ENCODE measurements around the gene SDHAF3.
"Not testable (repeated sequence)": the region's sequence is repeated elsewhere in the genome, so short reads cannot be mapped to it uniquely, and the experiment has no call there.

SDHAF3 gene

DNA sequence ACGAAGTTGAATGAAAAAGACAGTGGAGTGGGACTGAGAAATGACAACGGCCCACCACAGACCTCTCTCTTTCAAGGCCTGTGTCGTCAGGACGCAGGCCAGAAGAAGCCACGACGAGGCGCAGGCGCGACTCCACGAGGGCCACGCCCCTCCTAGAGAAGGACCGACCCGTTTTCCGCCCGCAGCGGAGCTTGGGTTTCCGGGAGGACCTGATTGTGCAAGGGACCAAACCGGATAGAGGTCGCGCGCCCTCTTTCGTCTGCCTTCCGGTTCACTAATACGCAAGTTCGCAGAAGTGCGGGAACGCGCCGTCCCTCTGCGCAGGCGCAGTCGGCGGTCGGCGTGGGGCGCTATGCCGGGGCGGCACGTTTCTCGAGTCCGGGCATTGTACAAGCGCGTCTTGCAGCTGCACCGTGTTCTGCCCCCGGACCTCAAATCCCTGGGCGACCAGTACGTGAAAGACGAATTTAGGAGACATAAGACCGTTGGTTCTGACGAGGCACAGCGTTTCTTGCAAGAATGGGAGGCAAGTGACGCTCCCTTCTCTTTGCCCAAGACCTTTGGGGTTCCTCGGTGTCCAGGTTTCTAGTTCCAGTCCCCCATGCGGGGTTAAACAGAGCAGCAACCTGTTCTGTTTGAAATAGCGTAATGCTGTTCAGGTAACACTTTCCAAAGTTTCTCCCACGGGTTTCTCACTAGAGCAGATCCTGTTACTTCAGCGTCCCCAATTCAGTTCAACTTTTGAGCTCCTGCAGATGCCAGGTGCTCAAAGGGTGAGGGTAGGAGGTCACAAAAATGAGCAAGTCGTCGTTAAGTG is at the start of gene SDHAF3:
Gene SDHAF3 (plus strand): TSS at position 327 of the 817 bp plus-strand sequence. CDS start 26 bp downstream, at position 353.
- DNase-seq, result peak; percentile 98

DNA sequence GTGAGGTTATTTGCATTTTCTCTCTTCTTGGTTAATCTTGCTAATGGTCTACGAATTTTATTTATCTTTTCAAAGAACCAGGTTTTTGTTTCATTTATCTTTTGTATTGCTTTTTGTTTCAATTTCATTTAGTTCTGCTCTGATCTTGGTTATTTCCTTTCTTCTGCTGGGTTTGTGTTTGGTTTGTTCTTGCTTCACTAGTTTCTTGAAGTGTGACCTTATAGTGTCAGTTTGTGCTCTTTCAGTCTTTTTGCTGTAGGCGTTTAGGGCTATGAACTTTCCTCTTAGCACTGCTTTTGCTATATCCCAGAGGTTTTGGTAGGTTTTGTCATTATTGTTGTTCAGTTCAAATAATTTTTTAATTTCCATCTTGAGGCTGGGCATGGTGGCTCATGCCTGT is 45.5 kb upstream of the SDHAF3 start:
- not testable (repeated sequence) for DNase-seq

DNA sequence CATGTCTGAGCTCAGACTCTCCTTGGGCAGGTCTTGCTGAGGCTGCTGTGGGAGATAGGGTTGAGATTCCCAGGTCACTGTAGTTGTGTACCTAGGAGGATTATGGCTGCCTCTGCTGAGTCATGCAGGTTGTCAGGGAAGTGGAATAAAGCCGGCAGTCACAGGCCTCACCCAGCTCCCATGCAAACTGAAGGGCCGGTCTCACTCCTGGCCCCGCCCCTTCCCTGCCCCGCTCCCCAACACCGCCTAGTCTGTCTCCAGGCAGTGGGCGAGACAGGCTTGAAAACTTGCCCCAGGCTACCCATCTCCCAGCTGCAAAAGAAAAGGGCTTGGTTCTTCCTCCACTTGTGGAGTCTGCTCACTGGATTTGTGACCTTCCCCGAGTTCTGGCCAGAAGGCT is 41.6 kb upstream of the SDHAF3 start:
- DNase-seq, result no peak

DNA sequence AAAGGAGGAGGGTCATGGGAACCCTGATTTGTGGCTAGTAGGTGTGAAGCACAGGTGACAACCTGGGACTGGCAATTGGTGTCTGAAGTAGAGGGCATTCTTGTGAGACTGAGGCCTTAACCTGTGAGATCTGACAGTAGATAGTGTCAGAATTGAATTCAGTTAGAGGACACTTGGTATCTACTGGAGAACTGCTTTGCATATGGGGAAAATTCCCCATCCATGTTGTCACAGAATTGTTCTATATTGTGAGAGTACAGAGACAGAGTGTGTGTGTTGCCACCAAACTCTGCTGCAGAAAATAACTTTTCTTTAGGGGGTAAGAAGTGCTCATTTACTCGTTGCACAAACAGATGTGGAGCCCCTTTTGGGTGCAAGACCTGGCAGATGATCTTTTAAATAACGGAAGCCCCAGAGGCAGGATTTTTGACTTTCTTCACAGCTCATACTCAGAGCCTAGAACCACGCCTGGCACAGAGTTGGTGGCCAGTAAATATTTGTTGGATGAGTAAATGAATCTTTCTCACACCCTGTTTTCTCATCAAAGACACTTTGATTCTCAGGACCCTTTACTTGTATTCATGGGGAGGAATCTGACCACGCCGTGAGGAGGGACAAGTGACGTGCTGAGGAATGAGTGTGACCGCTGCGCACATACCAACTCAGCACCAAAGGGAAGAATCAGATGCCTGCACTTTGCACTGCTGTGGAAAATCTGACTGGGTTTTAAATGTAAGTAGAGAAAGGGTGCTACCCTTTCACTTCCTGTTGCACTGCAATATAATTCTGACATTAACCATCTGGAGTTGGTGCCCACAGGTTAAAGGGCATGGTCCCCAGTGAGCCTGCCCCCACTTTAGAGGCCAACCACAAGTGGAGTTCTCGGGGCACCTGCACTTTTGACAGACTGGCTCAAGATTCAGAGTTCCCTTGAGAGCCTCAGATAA is 39.2 kb upstream of the SDHAF3 start:
- DNase-seq, result no peak

DNA sequence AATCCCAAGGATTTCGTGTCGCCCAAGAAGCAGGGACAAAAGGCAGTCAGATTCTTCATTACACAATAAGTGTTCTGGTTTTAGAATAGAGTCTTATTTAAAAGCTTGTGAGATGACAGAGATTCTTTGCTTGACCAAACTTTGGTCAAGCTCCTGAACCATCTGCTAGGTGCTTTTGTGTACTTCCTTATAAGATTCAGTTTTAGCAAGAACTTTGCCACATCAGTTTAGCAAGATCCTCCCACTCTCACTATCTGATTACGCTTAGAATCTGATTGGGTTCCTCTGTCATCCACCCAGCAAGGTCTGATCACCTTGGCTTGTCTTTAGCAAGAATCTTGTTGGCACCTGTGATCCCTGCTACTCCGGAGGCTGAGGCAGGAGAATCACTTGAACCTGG is 38.2 kb upstream of the SDHAF3 start:
- DNase-seq, result no peak

DNA sequence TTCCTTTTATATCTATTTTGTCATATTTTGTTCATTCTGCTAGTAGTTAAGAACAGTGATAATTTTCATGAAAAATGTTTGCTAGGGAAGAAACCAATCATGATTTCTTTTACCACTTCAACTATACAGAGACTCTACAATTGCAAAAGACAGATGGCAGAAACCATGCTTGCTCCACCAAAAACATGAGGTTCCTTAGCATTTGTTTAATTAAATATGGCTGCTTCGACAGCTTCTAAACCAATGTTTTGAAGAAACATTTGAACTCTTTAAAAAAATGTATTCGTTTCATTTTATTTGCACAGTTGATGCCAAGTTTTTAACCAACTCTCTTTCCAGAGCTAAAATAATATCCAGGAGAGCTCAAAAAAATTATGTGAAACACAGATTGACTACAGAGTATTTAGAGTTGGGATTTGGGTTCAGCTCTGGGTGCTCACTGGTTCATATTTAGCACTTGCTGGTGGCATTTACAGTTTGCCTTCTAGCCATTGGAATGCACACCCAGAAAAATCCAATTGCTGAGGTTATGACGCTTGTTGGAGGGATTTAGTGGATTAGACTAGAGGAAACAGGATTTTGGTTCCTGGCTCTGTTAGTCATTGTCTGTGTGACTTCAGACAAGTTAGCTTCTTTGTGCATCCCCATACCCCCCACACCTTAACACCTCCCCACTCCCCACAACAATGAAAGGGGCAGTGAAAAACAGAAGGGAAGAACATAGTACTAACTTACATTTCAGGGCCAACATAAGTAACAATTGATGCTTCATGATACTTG is 35.8 kb upstream of the SDHAF3 start:
- DNase-seq, result no peak

DNA sequence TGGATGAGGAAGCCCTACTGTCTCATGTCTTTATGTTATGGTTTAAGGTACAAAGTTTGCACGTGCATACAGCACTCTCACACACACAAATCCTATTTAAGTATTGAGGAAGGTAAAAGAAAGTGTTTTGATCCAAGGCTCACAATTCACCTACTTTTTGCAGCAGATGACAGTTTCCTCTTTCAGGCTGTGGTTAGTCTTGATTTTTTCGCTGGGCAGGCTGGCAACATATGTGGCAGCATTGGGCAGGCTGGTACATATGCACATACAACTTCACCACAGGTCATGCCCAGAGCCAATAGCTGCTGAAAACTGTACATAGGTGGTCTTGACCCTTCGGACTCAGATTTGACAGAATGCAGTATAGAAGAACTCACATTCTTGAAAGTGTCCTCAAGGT is 29.1 kb upstream of the SDHAF3 start:
- no peak for DNase-seq

DNA sequence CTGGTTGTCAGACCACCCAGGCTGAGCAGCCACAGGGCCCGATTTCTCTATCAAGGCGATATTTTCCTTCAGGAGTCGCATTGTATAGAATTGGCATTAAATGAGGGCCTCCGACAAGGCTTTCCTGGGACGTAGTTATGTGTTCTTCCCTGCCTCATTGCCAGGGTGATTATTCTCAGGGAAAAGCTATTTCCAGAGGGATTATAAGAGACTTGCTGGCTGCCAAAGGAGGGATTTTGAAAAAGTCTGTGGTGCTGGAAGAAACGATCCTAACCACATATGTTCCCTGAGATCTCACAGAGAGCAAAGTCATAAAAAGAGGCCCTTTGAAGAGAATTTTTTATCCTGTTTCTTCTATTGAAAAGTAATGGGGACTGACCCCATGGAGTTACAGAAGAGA is 27.7 kb upstream of the SDHAF3 start:
- DNase-seq, result no peak

DNA sequence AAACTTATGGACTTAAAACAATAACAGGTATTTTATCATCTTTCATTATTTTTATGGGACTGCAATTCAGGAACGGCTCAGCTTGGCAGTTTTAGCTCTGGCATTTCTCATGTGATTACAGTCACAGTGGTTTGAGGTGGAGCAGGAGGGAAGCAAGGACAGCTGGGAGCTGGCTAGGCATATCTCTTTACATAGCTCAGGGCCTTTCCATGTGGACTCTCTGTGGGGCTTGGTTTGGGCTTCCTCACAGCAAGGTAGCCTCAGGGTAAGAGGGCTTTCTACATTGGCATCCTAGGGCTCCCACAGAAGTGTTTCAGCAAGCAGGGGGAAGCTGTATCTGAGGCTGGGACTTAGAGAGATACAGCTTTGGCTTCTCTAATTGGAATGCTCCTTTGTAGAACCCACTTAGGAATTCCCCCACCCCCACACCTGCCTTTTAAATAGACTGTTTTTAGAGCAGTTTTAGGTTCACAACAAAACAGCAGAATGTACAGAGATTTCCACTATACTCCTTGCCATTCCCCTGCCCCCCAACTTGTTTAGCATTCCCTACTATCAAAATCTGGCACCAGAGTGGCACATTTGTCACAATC is 26.6 kb upstream of the SDHAF3 start:
- DNase-seq, result no peak

DNA sequence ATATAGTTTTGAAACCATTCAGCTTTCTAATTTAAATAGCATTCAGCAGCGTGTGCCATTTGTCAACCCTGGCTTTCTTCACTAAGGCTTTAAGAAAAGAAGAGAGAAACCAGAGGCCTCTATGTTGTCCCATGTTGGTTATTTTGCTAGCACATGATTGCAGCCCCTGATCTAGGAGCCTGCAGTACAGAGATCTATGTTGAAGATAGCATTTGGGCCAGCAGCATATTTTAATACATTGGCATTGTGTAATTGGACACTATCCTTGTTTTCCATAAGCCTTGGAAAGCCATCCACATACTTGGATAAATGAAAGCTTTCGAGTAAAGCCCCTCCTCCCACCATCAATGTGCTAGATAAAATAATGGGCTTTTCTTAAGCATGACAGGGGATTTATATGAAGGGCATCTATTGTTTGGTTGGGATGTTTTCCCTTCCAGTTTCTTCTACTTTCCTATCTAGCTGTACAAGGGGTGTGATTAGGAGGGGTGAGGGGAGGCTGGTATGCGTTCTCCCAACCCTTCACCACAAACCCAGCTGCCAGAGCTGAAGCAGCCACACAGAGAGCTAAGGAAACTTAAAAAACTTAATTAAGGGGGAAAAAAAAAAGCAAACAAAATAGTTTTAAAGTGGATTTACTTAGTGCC is 23.1 kb upstream of the SDHAF3 start:
- no peak for DNase-seq

DNA sequence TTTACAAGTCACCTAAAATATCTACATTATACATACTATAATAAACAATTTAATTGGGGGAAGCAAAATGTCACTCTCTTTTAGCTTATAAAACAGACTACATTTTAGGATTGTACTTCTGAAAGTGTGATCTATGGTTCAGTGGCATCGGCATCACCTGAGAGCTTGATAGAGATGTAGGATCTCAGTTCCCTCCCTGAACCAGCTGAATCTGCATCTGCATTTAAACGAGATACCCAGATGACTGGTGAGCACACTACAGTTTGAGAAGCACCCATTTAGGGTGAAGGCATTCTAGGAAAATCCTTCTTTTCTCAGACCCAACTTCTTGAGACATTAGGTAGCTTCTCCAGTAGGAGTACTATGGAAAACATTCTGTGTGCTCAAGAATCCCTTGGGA is 21.5 kb upstream of the SDHAF3 start:
- no peak for DNase-seq

DNA sequence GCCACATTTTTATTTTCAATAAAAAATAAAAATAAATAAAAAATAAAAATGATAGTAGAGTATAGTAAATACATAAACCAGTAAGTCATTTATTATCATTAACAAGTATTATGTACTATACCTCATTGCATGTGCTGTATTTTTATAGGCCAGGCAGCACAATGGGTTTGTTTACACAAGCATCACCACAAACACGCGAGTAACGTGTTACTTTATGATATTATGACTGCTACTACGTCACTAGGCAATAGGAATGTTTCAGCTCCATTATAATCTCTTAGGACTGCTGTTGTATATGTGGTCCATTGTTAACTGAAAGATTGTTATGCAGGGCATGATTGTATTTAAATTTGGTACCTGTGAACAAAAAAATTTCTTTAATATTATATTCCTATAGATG is 20.8 kb upstream of the SDHAF3 start:
- DNase-seq, result no peak

DNA sequence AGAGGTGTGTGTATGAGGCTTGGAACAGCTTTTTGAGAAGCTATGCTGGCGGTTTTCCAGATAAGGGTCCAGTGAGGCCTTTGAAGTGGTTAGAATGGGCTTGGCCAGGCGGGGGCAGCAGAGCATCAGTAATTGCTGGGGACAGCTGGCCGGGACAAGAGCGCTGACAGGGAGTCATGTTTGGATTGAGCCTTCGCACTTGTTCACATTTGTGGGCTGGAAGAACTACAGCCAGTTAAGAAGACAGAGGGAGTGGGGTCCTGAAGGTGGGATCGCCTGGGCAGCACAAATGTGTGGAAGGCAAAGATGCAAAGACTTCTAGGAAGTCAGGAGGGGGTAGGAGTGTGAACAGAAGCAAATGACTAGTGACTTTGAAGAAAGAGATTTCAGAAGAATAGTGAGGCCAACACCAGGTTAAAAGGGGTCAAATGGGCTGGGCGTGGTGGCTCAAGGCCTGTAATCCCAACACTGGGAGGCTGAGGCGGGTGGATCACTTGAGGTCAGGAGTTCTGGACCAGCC is 12.7 kb upstream of the SDHAF3 start:
- peak; percentile 85 for DNase-seq

DNA sequence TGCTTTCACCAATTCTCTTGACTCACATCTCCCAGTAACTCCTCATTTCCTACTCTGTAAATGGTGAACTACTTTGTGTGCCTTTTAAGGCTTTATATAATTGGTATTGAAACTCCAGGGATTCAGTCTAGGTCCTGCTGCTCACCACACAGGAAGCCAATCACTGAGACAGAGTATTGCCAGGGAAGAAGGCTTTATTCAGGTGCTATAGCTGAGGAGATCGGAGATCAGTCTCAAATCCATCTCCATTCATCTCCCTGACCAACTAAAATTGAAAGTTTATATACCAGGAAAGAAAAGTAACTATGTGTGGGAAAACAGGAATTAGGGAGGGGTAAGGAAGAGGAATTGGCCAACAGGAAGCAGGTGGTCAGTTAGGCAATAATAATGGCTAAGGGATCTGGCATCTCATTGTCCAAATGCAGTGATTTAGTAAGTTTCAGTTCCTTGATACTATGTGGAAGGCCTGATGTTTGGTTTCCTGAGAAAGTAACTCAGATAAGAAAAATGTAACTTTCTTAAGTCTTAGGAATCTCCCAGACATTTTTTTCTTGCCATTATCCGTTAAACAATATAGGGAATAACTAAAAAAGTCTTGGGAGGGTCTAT is 10.2 kb upstream of the SDHAF3 start:
- DNase-seq, result no peak

DNA sequence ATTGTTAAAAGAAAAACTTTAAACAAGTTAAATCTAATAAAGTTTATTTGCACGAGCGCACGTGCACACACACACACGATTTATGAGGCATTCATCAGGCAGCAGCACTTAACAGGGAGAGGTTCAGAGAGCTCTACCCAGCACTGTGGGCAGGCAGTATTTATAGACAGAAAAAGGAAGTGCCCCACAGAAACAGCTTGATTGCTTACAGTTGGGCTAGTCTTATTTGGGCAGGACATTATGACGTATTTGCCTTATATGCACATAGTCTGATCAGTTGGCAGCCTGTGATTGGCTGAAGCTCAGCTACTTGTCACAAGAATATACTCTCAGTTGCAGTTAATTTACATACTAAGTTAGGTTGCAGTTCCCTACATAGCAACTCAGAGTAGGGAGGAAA is 1.2 kb upstream of the SDHAF3 start:
- no peak for DNase-seq

DNA sequence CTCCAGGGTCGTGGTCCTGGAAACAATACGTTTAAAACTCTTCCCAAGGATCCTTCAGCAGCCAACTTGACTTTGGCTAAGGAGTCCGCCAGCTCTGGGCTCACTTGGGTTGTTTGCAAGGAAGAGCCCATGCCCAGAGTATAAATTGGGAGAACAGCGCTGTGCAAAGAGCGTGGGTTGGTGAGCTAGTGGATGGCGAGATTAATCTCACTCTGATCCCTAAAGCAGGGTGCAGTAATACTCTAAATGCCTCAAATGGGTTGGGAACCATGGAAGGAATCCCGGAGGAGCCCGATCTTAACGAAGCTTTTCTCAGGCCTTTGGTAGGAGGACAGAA is 495 bp upstream of the SDHAF3 start:
- DNase-seq, result no peak

DNA sequence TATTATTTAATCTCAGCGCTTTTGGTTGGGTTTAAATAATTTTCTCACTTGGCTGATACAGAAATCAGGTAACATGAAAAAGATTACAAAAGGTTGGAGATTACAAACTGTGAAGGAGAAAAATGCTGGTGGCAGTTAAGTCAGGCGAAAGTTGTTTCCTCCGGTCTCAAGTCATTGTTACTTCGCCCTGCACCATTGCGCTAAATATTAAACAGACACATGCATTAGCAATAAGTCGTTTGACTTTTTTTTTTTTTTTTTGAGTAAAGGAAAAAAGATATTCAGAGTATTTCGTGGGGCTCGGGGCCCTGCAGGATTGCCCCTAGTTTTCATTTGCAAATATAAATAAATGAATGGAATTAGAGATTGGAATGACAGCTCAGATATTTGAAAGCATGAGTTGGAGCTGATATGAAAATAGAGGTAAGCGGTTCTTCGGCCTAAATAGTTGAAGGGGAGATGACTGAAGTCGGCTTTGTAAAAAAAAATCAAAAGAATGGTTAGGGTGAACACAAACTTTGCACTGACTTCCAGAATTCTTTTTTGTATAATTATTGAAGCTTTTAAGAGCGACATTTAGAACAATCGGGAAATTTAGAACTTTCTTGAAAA is 914 bp downstream of the SDHAF3 start:
- DNase-seq, result no peak

DNA sequence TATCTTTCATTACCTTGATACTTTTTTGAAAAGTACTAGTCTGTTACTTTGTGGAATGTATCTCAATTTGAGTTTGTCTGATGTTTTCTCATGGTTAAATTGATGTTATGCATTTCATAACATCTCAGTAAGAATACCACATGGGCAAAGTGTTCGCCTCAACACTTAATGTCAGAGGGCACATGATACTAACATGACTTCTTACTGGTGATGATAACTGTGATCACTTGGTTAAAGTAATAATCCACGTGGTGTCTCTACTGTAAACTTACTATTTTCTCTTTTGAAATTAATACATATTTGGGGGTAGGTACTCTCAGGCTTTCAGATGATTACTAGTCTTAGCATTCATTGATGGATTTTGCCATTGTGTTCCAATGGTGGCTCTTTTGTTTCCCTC is 2.2 kb downstream of the SDHAF3 start:
- no peak for DNase-seq

DNA sequence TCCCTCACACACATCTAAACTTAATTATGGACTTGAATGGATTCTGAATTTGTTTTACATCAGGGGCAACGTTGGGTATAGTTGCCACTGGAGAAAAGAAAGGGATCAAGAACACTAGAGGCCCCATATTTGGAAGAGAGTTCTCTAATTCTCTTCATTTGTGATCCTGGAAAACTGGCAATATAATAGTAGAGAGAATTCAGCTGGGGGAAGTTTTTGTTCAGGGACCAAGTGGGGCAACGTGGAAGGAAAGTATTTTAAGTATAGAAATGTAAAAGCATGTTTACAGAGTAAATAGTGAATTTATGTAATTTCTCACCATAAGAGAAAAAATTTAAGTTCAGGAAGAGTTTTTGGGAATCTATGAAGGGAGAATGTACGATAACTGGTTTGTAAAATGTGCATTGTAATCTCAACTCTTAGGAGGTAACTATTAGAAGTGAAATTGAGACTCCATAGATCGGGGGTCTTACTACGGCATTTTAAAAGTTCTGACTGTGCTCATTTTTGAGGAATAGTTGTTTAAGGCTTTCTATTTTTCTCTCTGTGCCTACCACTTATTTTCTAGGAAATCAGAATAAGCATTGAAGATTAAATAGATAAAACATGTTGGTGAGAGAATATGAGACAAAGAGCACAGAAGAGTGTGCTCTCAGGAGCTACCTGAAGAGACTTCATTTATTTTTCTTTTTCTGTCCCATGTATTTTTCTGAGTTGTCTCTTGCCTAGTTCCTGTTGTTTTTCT is 3.4 kb downstream of the SDHAF3 start:
- DNase-seq, result no peak

DNA sequence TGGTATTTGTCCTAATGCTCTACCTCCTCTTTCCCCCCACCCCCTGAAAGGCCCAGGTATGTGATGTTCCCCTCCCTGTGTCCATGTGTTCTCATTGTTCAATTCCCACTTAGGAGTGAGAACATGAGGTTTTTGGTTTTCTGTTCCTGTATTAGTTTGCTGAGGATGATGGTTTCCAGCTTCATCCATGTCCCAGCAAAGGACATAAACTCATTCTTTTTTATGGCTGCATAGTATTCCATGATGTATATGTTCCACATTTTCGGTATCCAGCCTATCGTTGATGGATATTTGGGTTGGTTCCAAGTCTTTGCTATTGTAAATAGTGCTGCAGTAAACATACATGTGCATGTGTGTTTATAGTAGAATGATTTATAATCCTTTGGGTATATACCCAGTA is 5.6 kb downstream of the SDHAF3 start:
- DNase-seq, result not testable (repeated sequence)

All from right hindlimb (tissue), 1 donor.